Vagina (tissue), 2 donors: ENCODE data around the gene PCSK6. TPM values are rescaled to one million over a fixed set of nuclear protein-coding genes. Genes with fewer than 3 reads are reported as not detected.

Source experiments
- DNase-seq, 2 donors: peaks; one replicate each; pipeline ENCODE4 v3.0.0-alpha.2; 2017; ENCODE audit errors: extremely low spot score in 2 of 2
- H3K27ac ChIP-seq: fragments of 200-600 bp; sonication (generic); one replicate; pipeline ENCODE4 v1.5.1; 2019
- H3K27me3 ChIP-seq: fragments of 200-600 bp; sonication (generic); one replicate; pipeline ENCODE4 v1.5.1; 2019
- H3K36me3 ChIP-seq, 2 donors: fragments of 200-600 bp; sonication (generic); one replicate each; pipeline ENCODE4 v1.5.1; 2017 to 2019
- H3K4me1 ChIP-seq: fragments of 200-600 bp; sonication (generic); one replicate; pipeline ENCODE4 v1.5.1; 2019
- H3K4me3 ChIP-seq, 2 donors: fragments of 200-600 bp; sonication (generic); 1 replicate in 1 of 2; 2 replicates in 1 of 2; pipeline ENCODE4 v1.5.1; 2016 to 2019
- H3K9me3 ChIP-seq: fragments of 200-600 bp; sonication (generic); one replicate; pipeline ENCODE4 v1.5.1; 2019
- CTCF ChIP-seq, 3 experiments: fragments of 450-650 bp in 2 of 3; fragments of 200-600 bp in 1 of 3; sonication (generic) in 1 of 3; IDR thresholded peaks; one replicate each; pipeline ENCODE4 v1.5.1; 2017 to 2019; ENCODE audit warnings: antibody characterized with exemption in 3 of 3, mild to moderate bottlenecking in 2 of 3, moderate library complexity in 2 of 3
- POLR2A ChIP-seq, 2 donors: fragments of 450-650 bp; IDR thresholded peaks; one replicate each; pipeline ENCODE4 v1.6.1; 2017; ENCODE audit warnings: antibody characterized with exemption in 2 of 2, mild to moderate bottlenecking in 2 of 2, moderate library complexity in 2 of 2
- POLR2AphosphoS5 ChIP-seq, 2 donors: sonication (generic); formaldehyde crosslinking; IDR thresholded peaks; one replicate each; pipeline ENCODE4 v1.9.0; 2017; ENCODE audit warnings: antibody characterized with exemption in 2 of 2, mild to moderate bottlenecking in 2 of 2, low read depth in 1 of 2; ENCODE audit not compliant: insufficient read depth in 1 of 2
- intact Hi-C: fragments of 100-400 bp; cut with DNase I; formaldehyde crosslinking; loops from one replicate; pipeline ENCODE4 v1.15.1; 2023
- total RNA-seq: library from RNA; depleted of rRNA; stranded (reverse); fragments of >200 nt; gene quantifications from one replicate; pipeline ENCODE4 v1.2.3, GENCODE V29; 2016

Gene PCSK6
- total RNA-seq, 1 donor from 2014 or later: 7.4 TPM

GRCh38 chr15:101492766-101493692 lies 3.5 kb upstream of the PCSK6 start:
- no peaks in the 10 kb centered on the region for H3K27me3 ChIP-seq

GRCh38 chr15:101491734-101492640 lies 2.5 kb upstream of the PCSK6 start:
- peak; percentile 25 to 56 for DNase-seq
- Histone ChIP-seq H3K27ac (no peak overlapping the region), H3K4me3 (no peak overlapping the region), H3K9me3 (no peaks in the 10 kb centered on the region), H3K4me1 (no peaks in the 10 kb centered on the region), H3K36me3 (no peaks in the 10 kb centered on the region), H3K27me3 (no peaks in the 10 kb centered on the region)
- intact Hi-C loops: no loop called here
- TF ChIP-seq CTCF (IDR thresholded peaks at IDR 0.05) (no peak), POLR2A (IDR thresholded peaks at IDR 0.05) (no peak), POLR2AphosphoS5 (IDR thresholded peaks at IDR 0.05; ENCODE audit: insufficient read depth in 1 of 2, low read depth in 1 of 2) (no peak)

More at GRCh38 chr15:101492766-101493692, 3.5 kb upstream of the PCSK6 start:
- intact Hi-C loops: no loop called here
- no peak overlapping the region for H3K27ac ChIP-seq
- H3K36me3 ChIP-seq: no peaks in the 10 kb centered on the region
- H3K9me3 ChIP-seq: no peaks in the 10 kb centered on the region
- H3K4me3 ChIP-seq: no peak overlapping the region
- TF ChIP-seq POLR2A (IDR thresholded peaks at IDR 0.05): no peak
- no peak for TF ChIP-seq POLR2AphosphoS5 (IDR thresholded peaks at IDR 0.05; ENCODE audit: insufficient read depth in 1 of 2, low read depth in 1 of 2)
- no peak for TF ChIP-seq CTCF (IDR thresholded peaks at IDR 0.05)
- no peaks in the 10 kb centered on the region for H3K4me1 ChIP-seq
- DNase-seq: peak in 1 of 2 donors; percentile 62

GRCh38 chr15:101490922-101491733 lies 1.6 kb upstream of the PCSK6 start:
- Histone ChIP-seq H3K9me3 (no peaks in the 10 kb centered on the region), H3K27ac (no peak overlapping the region), H3K27me3 (no peaks in the 10 kb centered on the region), H3K36me3 (no peaks in the 10 kb centered on the region), H3K4me3 (no peak overlapping the region), H3K4me1 (no peaks in the 10 kb centered on the region)
- peak; percentile 72 to 78 for DNase-seq
- intact Hi-C loops: no loop called here
- TF ChIP-seq POLR2AphosphoS5 (IDR thresholded peaks at IDR 0.05; ENCODE audit: insufficient read depth in 1 of 2, low read depth in 1 of 2): no peak
- no peak for TF ChIP-seq POLR2A (IDR thresholded peaks at IDR 0.05)
- TF ChIP-seq CTCF (IDR thresholded peaks at IDR 0.05): no peak

DNA sequence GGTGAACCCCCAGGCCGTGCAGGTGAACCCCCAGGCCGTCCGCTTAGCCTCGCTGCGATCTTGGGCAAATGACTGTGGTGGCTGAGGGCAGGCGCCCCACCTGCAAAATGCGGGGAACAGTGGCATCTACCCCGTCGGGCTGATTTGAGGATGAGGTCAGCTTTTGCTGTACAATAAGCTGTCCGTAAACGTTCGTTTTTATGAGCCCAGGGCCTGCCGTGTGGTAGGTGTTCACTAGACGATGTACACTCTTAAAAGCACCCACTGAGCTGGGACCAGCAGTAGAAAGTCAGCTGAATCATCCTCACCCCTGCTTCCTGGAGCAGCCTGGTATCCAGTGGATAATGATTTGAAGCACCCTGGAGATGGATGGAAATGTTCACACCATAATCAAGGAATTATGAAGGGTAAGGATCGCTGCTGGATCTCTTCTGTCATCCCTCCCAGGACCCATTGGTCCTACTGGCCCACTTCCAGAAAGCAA lies 943 bp upstream of the PCSK6 start:
- peak; percentile 49 to 52 for DNase-seq
- intact Hi-C loops: no loop called here
- no peak overlapping the region for H3K27ac ChIP-seq
- H3K36me3 ChIP-seq: no peaks in the 10 kb centered on the region
- H3K4me1 ChIP-seq: no peaks in the 10 kb centered on the region
- TF ChIP-seq POLR2AphosphoS5 (IDR thresholded peaks at IDR 0.05; ENCODE audit: insufficient read depth in 1 of 2, low read depth in 1 of 2) (no peak), CTCF (IDR thresholded peaks at IDR 0.05) (no peak), POLR2A (IDR thresholded peaks at IDR 0.05) (no peak)
- H3K27me3 ChIP-seq: no peaks in the 10 kb centered on the region
- H3K9me3 ChIP-seq: no peaks in the 10 kb centered on the region
- no peak overlapping the region for H3K4me3 ChIP-seq
